IPS DF 4.7 (cell line): ENCODE measurements around the gene ABI3BP.

Source experiments
- DNase-seq: peaks from one replicate; pipeline ENCODE4 v3.0.0-alpha.2; 2013; ENCODE audit warnings: low spot score; ENCODE audit errors: extremely low read depth

ABI3BP gene

GRCh38 chr3:100844063-100844936 is 148.9 kb downstream of the ABI3BP start:
- no peak for DNase-seq

GRCh38 chr3:100838157-100838556 is 155.1 kb downstream of the ABI3BP start:
- DNase-seq, result no peak

GRCh38 chr3:100836661-100837060 is 156.6 kb downstream of the ABI3BP start:
- DNase-seq, result no peak

GRCh38 chr3:100834332-100834731 is 158.9 kb downstream of the ABI3BP start:
- no peak for DNase-seq

GRCh38 chr3:100833483-100833882 is 159.7 kb downstream of the ABI3BP start:
- DNase-seq, result no peak

- DNase-seq, result no peak
Measured at GRCh38 chr3:100831629-100832028, 161.6 kb downstream of the ABI3BP start.

GRCh38 chr3:100830931-100831330 is 162.3 kb downstream of the ABI3BP start:
- no peak for DNase-seq

GRCh38 chr3:100825574-100825973 is 167.6 kb downstream of the ABI3BP start:
- no peak for DNase-seq

GRCh38 chr3:100815583-100815982 is 177.6 kb downstream of the ABI3BP start:
- DNase-seq, result no peak

- DNase-seq, result no peak
Measured at GRCh38 chr3:100813828-100814227, 179.4 kb downstream of the ABI3BP start.

- DNase-seq, result no peak
Measured at GRCh38 chr3:100811779-100812507, 181.3 kb downstream of the ABI3BP start.

- DNase-seq, result no peak
Measured at GRCh38 chr3:100810671-100811070, 182.6 kb downstream of the ABI3BP start.

GRCh38 chr3:100804631-100805030 is 188.6 kb downstream of the ABI3BP start:
- no peak for DNase-seq

GRCh38 chr3:100803711-100804110 is 189.5 kb downstream of the ABI3BP start:
- DNase-seq, result no peak

GRCh38 chr3:100802126-100802525 is 191.1 kb downstream of the ABI3BP start:
- no peak for DNase-seq

- DNase-seq, result no peak
Measured at GRCh38 chr3:100798012-100798411, 195.2 kb downstream of the ABI3BP start.

GRCh38 chr3:100796556-100796955 is 196.7 kb downstream of the ABI3BP start:
- DNase-seq, result no peak

- DNase-seq, result no peak
Measured at GRCh38 chr3:100789579-100789978, 203.6 kb downstream of the ABI3BP start.

- no peak for DNase-seq
Measured at GRCh38 chr3:100783619-100784018, 209.6 kb downstream of the ABI3BP start.

GRCh38 chr3:100782906-100783305 is 210.3 kb downstream of the ABI3BP start:
- DNase-seq, result no peak

GRCh38 chr3:100782348-100782747 is 210.9 kb downstream of the ABI3BP start:
- DNase-seq, result no peak

GRCh38 chr3:100781301-100781700 is 211.9 kb downstream of the ABI3BP start:
- DNase-seq, result no peak
